Endothelial cell (in vitro differentiated cells): Measurements from ENCODE around the gene DNA2. TPM values are rescaled to one million over a fixed set of nuclear protein-coding genes. Genes with fewer than 3 reads are reported as not detected.
A peak's percentile ranks its signal among the peaks of the same experiment; 100 is the strongest.

Experiments used
- DNase-seq: peaks from one replicate; pipeline ENCODE4 v3.0.0; 2021; ENCODE audit warnings: low spot score
- H3K27ac Mint-ChIP-seq: one replicate; pipeline ENCODE4 v1.8.0; 2021; ENCODE audit warnings: mixed read lengths, inconsistent platforms; ENCODE audit not compliant: unreplicated experiment
- H3K27me3 Mint-ChIP-seq: one replicate; pipeline ENCODE4 v1.8.0; 2021; ENCODE audit warnings: mild to moderate bottlenecking, moderate library complexity, mixed read lengths, inconsistent platforms; ENCODE audit not compliant: unreplicated experiment
- H3K36me3 Mint-ChIP-seq: one replicate; pipeline ENCODE4 v1.8.0; 2021; ENCODE audit warnings: mild to moderate bottlenecking, low read depth, mixed read lengths, inconsistent platforms; ENCODE audit not compliant: unreplicated experiment
- H3K4me1 Mint-ChIP-seq: one replicate; pipeline ENCODE4 v1.8.0; 2021; ENCODE audit warnings: mild to moderate bottlenecking, mixed read lengths, inconsistent platforms; ENCODE audit not compliant: unreplicated experiment
- H3K4me3 Mint-ChIP-seq: one replicate; pipeline ENCODE4 v1.8.0; 2021; ENCODE audit warnings: mild to moderate bottlenecking, mixed read lengths, inconsistent platforms; ENCODE audit not compliant: unreplicated experiment
- H3K9me3 Mint-ChIP-seq: one replicate; pipeline ENCODE4 v1.8.0; 2021; ENCODE audit warnings: mixed read lengths, inconsistent platforms; ENCODE audit not compliant: unreplicated experiment
- total RNA-seq: library from RNA; stranded (reverse); fragmentation: NEBNext Ultra II Directional; extraction: Animal tissue kit (Norgen Biotek cat#: 25700); gene quantifications from one replicate; pipeline ENCODE4 v1.2.1, GENCODE V29; 2021; ENCODE audit not compliant: unreplicated experiment
- TF ChIP-seq, protein P1 (sequence below): fragments of 200-600 bp; sonication (generic); IDR thresholded peaks from one replicate; pipeline ENCODE4 v1.5.0; 2021; ENCODE audit warnings: antibody characterized with exemption; ENCODE audit not compliant: unreplicated experiment

DNA2 gene
- total RNA-seq, 1 donor from 2014 or later, result 14.5 TPM

DNA sequence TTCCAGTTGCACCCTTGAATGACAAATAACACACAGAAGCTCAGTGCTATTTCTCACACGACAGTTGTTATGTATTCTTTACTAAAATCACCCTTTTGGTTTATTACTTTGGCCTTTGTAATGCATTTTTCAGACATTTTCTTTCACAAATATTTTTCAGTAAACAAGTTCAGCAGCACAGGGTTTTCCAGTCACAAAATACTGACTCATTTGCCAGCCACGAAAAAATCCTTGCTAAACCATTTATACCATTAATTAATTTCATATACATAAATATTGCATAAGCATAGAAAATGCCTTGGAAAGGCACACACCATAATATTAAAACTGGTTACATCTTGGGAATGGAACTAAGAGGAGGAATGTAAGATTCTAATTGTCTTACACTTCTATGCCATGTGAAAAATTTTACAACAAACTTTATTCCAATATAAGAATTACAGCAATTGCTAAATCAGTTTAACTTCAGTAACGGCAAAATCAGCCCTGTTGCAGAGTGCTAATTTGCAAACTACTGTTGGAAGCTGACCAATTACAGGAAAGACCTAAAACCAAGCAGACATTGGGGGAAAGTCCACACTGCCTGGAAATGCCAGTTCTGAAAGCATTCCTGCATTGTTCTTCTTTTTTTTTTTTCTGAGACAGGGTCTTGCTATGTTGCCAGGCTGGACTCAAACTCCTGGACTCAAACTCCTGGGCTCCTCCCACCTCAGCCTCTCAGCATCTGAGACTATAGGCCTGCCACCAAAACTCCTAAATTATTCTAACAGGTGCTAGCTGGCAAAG is 107.5 kb downstream of the DNA2 start:
- Mint-ChIP-seq H3K27me3 (no peaks in the 10 kb centered on the region), H3K36me3 (peaks cover 4% of the 10 kb centered on the region), H3K27ac (no peak overlapping the region), H3K4me1 (no peaks in the 10 kb centered on the region), H3K9me3 (no peaks in the 10 kb centered on the region), H3K4me3 (peak overlapping the region; percentile 53)
- DNase-seq, result no peak
- TF ChIP-seq, protein P1, sequence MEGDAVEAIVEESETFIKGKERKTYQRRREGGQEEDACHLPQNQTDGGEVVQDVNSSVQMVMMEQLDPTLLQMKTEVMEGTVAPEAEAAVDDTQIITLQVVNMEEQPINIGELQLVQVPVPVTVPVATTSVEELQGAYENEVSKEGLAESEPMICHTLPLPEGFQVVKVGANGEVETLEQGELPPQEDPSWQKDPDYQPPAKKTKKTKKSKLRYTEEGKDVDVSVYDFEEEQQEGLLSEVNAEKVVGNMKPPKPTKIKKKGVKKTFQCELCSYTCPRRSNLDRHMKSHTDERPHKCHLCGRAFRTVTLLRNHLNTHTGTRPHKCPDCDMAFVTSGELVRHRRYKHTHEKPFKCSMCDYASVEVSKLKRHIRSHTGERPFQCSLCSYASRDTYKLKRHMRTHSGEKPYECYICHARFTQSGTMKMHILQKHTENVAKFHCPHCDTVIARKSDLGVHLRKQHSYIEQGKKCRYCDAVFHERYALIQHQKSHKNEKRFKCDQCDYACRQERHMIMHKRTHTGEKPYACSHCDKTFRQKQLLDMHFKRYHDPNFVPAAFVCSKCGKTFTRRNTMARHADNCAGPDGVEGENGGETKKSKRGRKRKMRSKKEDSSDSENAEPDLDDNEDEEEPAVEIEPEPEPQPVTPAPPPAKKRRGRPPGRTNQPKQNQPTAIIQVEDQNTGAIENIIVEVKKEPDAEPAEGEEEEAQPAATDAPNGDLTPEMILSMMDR, result no peak

Other genes starting within 250 kb of the DNA2 start
- 0.23 TPM for gene ATOH7, start 239.9 kb downstream of the DNA2 start, total RNA-seq
- gene HNRNPH3, start 139.9 kb downstream of the DNA2 start, total RNA-seq, result 124 TPM
- 3.2 TPM for gene PBLD, start 139.0 kb downstream of the DNA2 start, total RNA-seq
- gene RUFY2, start 64.7 kb downstream of the DNA2 start, total RNA-seq, result 24.7 TPM
- 19.1 TPM for gene SLC25A16, start 55.5 kb upstream of the DNA2 start, total RNA-seq
- 20.3 TPM for gene TET1, start 88.4 kb upstream of the DNA2 start, total RNA-seq
- gene CCAR1, start 249.3 kb upstream of the DNA2 start, total RNA-seq, result 86.1 TPM